ENCODE measurements around the gene C5. TPM values are rescaled to one million over a fixed set of nuclear protein-coding genes. Genes with fewer than 3 reads are reported as not detected.
"Not testable (repeated sequence)": the region's sequence is repeated elsewhere in the genome, so short reads cannot be mapped to it uniquely, and the experiment has no call there.

Gene C5
- total and polyA plus RNA-seq, 9 donors = 3.0 to 7.2 (median 4.6) TPM

DNA sequence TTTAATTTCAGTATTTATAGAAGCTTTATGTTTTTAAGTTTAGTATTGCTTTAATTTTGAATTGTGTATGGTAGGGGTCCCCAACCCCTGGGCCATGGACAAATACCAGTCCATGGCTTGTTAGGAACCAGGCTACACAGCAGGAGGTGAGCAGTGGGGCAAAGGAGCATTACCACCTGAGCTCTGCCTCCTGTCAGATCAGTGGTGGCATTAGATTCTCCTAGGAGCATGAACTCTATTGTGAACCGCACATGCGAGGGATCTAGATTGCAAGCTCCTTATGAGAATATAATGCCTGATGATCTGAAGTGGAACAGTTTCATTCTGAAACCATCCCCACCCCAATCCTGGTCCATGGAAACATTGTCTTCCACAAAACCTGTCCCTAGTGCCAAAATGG, 1.9 kb downstream of the C5 start:
- H3K4me1 ChIP-seq (ENCODE audit: insufficient read depth) = no peaks in the 10 kb centered on the region
- no peaks in the 10 kb centered on the region for H3K36me3 ChIP-seq
- WGBS, 3 donors = 98 to 99% (median 98%) methylated on average over 2 of the region's 2 CpGs
- TF ChIP-seq EP300 (IDR thresholded peaks at IDR 0.05) = no peak
- intact Hi-C loops (cut with DNase I) = no loop called here
- no peak overlapping the region for H3K4me3 ChIP-seq
- H3K27ac ChIP-seq = no peak overlapping the region
- H3K9me3 ChIP-seq = no peaks in the 10 kb centered on the region
- no peak for DNase-seq
- H3K27me3 ChIP-seq = no peaks in the 10 kb centered on the region

GRCh38 chr9:121038804-121039203, 11.3 kb downstream of the C5 start:
- DNase-seq = no peak
- TF ChIP-seq CTCF (IDR thresholded peaks at IDR 0.05) (no peak), EP300 (IDR thresholded peaks at IDR 0.05) (no peak), POLR2A (IDR thresholded peaks at IDR 0.05) (no peak)
- H3K4me1 ChIP-seq (ENCODE audit: insufficient read depth) = no peaks in the 10 kb centered on the region
- H3K27me3 ChIP-seq = no peaks in the 10 kb centered on the region
- no peak overlapping the region for H3K27ac ChIP-seq
- intact Hi-C loops (cut with DNase I) = no loop called here
- no peaks in the 10 kb centered on the region for H3K9me3 ChIP-seq
- no peak overlapping the region for H3K4me3 ChIP-seq
- H3K36me3 ChIP-seq = no peaks in the 10 kb centered on the region

- no peak for DNase-seq
- Histone ChIP-seq H3K27ac (no peak overlapping the region), H3K4me3 (no peak overlapping the region), H3K36me3 (no peaks in the 10 kb centered on the region), H3K27me3 (no peaks in the 10 kb centered on the region), H3K4me1 (ENCODE audit: insufficient read depth) (no peaks in the 10 kb centered on the region), H3K9me3 (no peaks in the 10 kb centered on the region)
- WGBS, 3 donors = 96 to 97% (median 96%) methylated on average over 2 of the region's 2 CpGs
- intact Hi-C loops (cut with DNase I) = no loop called here
- TF ChIP-seq EP300 (IDR thresholded peaks at IDR 0.05) (no peak), POLR2A (IDR thresholded peaks at IDR 0.05) (no peak), CTCF (IDR thresholded peaks at IDR 0.05) (no peak)
These were observed 11.7 kb downstream of the C5 start for GRCh38 chr9:121038362-121038761.

DNA sequence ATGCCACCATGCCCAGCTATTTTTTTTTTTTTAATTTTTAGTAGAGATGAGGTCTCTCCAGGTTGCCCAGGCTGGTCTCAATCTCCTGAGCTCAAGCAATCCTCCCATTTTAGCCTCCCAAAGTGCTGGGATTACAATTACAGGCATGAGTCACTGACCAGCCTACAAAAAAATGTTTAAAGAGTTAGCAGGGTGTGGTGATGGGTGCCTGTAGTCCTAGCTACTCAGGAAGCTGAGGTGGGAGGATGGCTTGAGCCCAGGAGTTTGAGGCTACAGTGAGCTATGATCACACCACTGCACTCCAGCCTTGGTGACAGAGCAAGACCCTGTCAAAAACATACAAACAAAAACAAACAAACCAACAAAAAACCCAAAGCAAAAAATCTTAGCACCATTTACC, 14.4 kb downstream of the C5 start:
- H3K4me1 ChIP-seq (ENCODE audit: insufficient read depth); H3K27ac ChIP-seq; H3K4me3 ChIP-seq; H3K36me3 ChIP-seq; H3K9me3 ChIP-seq; DNase-seq; H3K27me3 ChIP-seq; intact Hi-C loops (cut with DNase I): not testable (repeated sequence)

GRCh38 chr9:121034529-121034928, 15.5 kb downstream of the C5 start:
- no peaks in the 10 kb centered on the region for H3K9me3 ChIP-seq
- no peak for DNase-seq
- H3K27ac ChIP-seq = no peak overlapping the region
- no peaks in the 10 kb centered on the region for H3K4me1 ChIP-seq (ENCODE audit: insufficient read depth)
- no peaks in the 10 kb centered on the region for H3K36me3 ChIP-seq
- 81 to 84% (median 83%) methylated on average over 2 of the region's 2 CpGs for WGBS, 3 donors
- intact Hi-C loops (cut with DNase I) = no loop called here
- H3K27me3 ChIP-seq = no peaks in the 10 kb centered on the region
- no peak for TF ChIP-seq CTCF (IDR thresholded peaks at IDR 0.05)
- TF ChIP-seq EP300 (IDR thresholded peaks at IDR 0.05) = no peak
- no peak for TF ChIP-seq POLR2A (IDR thresholded peaks at IDR 0.05)
- H3K4me3 ChIP-seq = no peak overlapping the region

- Histone ChIP-seq H3K27ac (no peak overlapping the region), H3K9me3 (no peaks in the 10 kb centered on the region), H3K36me3 (no peaks in the 10 kb centered on the region), H3K27me3 (no peaks in the 10 kb centered on the region), H3K4me1 (ENCODE audit: insufficient read depth) (no peaks in the 10 kb centered on the region), H3K4me3 (no peak overlapping the region)
- no peak for TF ChIP-seq CTCF (IDR thresholded peaks at IDR 0.05)
- TF ChIP-seq EP300 (IDR thresholded peaks at IDR 0.05) = no peak
- no peak for TF ChIP-seq POLR2A (IDR thresholded peaks at IDR 0.05)
- intact Hi-C loops (cut with DNase I) = no loop called here
- no peak for DNase-seq
- WGBS, 3 donors = 69 to 76% (median 73%) methylated on average over 1 of the region's 1 CpG
These were observed 20.6 kb downstream of the C5 start for GRCh38 chr9:121029469-121029868.

DNA sequence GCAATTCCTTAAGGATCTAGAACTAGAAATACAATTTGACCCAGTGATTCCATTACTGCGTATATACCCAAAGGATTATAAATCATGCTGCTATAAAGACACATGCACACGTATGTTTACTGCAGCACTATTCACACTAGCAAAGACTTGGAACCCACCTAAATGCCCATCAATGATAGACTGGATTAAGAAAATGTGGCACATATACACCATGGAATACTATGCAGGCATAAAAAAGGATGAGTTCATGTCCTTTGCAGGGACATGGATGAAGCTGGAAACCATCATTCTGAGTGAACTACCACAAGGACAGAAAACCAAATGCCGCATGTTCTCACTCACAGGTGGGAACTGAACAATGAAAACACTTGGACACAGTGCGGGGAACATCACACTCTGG, 21.8 kb downstream of the C5 start:
- intact Hi-C loops (cut with DNase I); H3K4me3 ChIP-seq; H3K9me3 ChIP-seq; H3K36me3 ChIP-seq; H3K4me1 ChIP-seq (ENCODE audit: insufficient read depth); H3K27me3 ChIP-seq; H3K27ac ChIP-seq; DNase-seq: not testable (repeated sequence)
- WGBS, 3 donors = 71 to 75% (median 74%) methylated on average over 4 of the region's 4 CpGs
